HepG2 (cell line): ENCODE results near the gene FBXO11. TPM values are rescaled to one million over a fixed set of nuclear protein-coding genes. Genes with fewer than 3 reads are reported as not detected.

ENCODE experiments used
- CHD4 ChIP-seq: fragments of 200-600 bp; sonication (generic); IDR thresholded peaks from 2 replicates; pipeline ENCODE4 v1.7.0; 2017; ENCODE audit warnings: mild to moderate bottlenecking, low read length, borderline replicate concordance
- DZIP1 ChIP-seq: sonication (generic); formaldehyde crosslinking; IDR thresholded peaks from 2 replicates; pipeline ENCODE4 v1.5.0; 2020; ENCODE audit warnings: mild to moderate bottlenecking, missing genetic modification reagents
- E2F1 ChIP-seq: sonication (generic); formaldehyde crosslinking; IDR thresholded peaks from 2 replicates; pipeline ENCODE4 v1.5.0; 2020; ENCODE audit warnings: missing genetic modification reagents
- GMEB2 ChIP-seq: IDR thresholded peaks from 2 replicates; pipeline ENCODE4 v1.6.1; 2016; ENCODE audit warnings: missing biosample characterization, missing genetic modification reagents, low read depth
- MAZ ChIP-seq, 2 experiments: sonication (generic) in 1 of 2; formaldehyde crosslinking in 1 of 2; IDR thresholded peaks; 2 replicates each; pipeline versions ENCODE4 v1.5.0 to v1.6.1; 2012 to 2020; ENCODE audit warnings: low read depth in 2 of 2, mild to moderate bottlenecking in 2 of 2, borderline replicate concordance in 1 of 2, improper control_type of control experiment in 1 of 2, low read length in 1 of 2, missing genetic modification reagents in 1 of 2, moderate library complexity in 1 of 2
- MIER2 ChIP-seq: IDR thresholded peaks from 2 replicates; pipeline ENCODE4 v1.6.1; 2016; ENCODE audit warnings: missing biosample characterization, missing genetic modification reagents
- MXI1 ChIP-seq: IDR thresholded peaks from 3 replicates; pipeline ENCODE4 v1.6.1; 2012; ENCODE audit warnings: low read depth, low read length, inconsistent platforms, borderline replicate concordance
- NONO ChIP-seq, 2 experiments: fragments of 450-650 bp in 1 of 2; sonication (generic) in 1 of 2; formaldehyde crosslinking in 1 of 2; IDR thresholded peaks in 1 of 2; conservative IDR thresholded peaks in 1 of 2; 2 replicates each; pipeline versions ENCODE4 v1.6.1 to v1.8.0; 2017 to 2022; ENCODE audit warnings: mild to moderate bottlenecking in 1 of 2, missing genetic modification reagents in 1 of 2, moderate library complexity in 1 of 2
- PBX2 ChIP-seq: IDR thresholded peaks from 2 replicates; pipeline ENCODE4 v1.6.1; 2016; ENCODE audit warnings: control low read depth
- REL ChIP-seq: sonication (generic); formaldehyde crosslinking; conservative IDR thresholded peaks from 2 replicates; pipeline ENCODE4 v1.8.0; 2022; ENCODE audit warnings: mild to moderate bottlenecking, missing genetic modification reagents, moderate library complexity
- RXRA ChIP-seq: sonication (generic); formaldehyde crosslinking; IDR thresholded peaks from 2 replicates; pipeline ENCODE4 v1.5.1; 2020; ENCODE audit warnings: missing genetic modification reagents
- ZBTB4 ChIP-seq: sonication (generic); formaldehyde crosslinking; IDR thresholded peaks from 2 replicates; pipeline ENCODE4 v1.4.0; 2020; ENCODE audit warnings: missing genetic modification reagents, mild to moderate bottlenecking, borderline replicate concordance
- ZNF343 ChIP-seq: sonication (generic); formaldehyde crosslinking; IDR thresholded peaks from 2 replicates; pipeline ENCODE4 v1.4.0; 2020; ENCODE audit warnings: mild to moderate bottlenecking, missing genetic modification reagents
- ZNF589 ChIP-seq: sonication (generic); formaldehyde crosslinking; conservative IDR thresholded peaks from 2 replicates; pipeline ENCODE4 v1.8.0; 2022; ENCODE audit warnings: mild to moderate bottlenecking, moderate library complexity, missing genetic modification reagents
- ZNF816 ChIP-seq: sonication (generic); formaldehyde crosslinking; IDR thresholded peaks from 2 replicates; pipeline ENCODE4 v1.8.0; 2022; ENCODE audit warnings: missing genetic modification reagents, mild to moderate bottlenecking, borderline replicate concordance
- polyA plus RNA-seq, 8 experiments: library from polyadenylated mRNA; depleted of rRNA in 3 of 8; stranded (reverse) in 7 of 8; unstranded in 1 of 8; fragments of >200 nt; fragmentation: Illumina TruSeq in 4 of 8; extraction: Trizol in 4 of 8; gene quantifications; 2 replicates each; pipeline versions ENCODE4 v1.2.1 to v1.2.3, GENCODE V29; 2011 to 2016; ENCODE audit warnings: low read depth in 4 of 8, missing spikeins in 1 of 8, mixed read lengths in 1 of 8; ENCODE audit not compliant: insufficient read depth in 1 of 8
- total RNA-seq, 5 experiments: library from RNA; depleted of rRNA; stranded (reverse); fragments of >200 nt; fragmentation: Illumina TruSeq; extraction: Trizol; gene quantifications; 2 replicates each; pipeline ENCODE4 v1.2.3, GENCODE V29; 2016; ENCODE audit warnings: low read depth in 1 of 5

FBXO11 gene
- total and polyA plus RNA-seq, 2 of the 13 experiments (the other 11 are each of a cell fraction or from before 2014, with no cell fraction given), result 27.9 to 47.6 TPM

GRCh38 chr2:47783486-47784351 is 122.6 kb downstream of the FBXO11 start (continued):
- no peak for TF ChIP-seq ZBTB4
- no peak for TF ChIP-seq NONO (IDR thresholded peaks at IDR 0.05)
- no peak for TF ChIP-seq NONO (CRISPR knock-in tag; conservative IDR thresholded peaks at IDR 0.05)
- TF ChIP-seq MXI1, result peak; percentile 30; the same call in 1 of the 3 replicates
- TF ChIP-seq E2F1 (CRISPR knock-in tag), result no peak
- no peak for TF ChIP-seq RXRA (CRISPR knock-in tag)
- TF ChIP-seq DZIP1 (CRISPR knock-in tag), result no peak
- TF ChIP-seq GMEB2, result no peak
- TF ChIP-seq ZNF343 (CRISPR knock-in tag), result 0 out of 2 replicates have a peak, but pooled peaks have one; percentile 62
- TF ChIP-seq CHD4, result no peak
- TF ChIP-seq PBX2 (CRISPR knock-in tag), result no peak
- TF ChIP-seq ZNF589 (CRISPR knock-in tag), result no peak; the same call in 1 of the 2 replicates
- TF ChIP-seq ZNF816 (CRISPR knock-in tag), result no peak
- no peak for TF ChIP-seq MIER2 (CRISPR knock-in tag)
- TF ChIP-seq MAZ (IDR thresholded peaks at IDR 0.05; ENCODE audit: borderline replicate concordance, low read depth, low read length), result peak; percentile 8; the same call in 1 of the 2 replicates
- no peak for TF ChIP-seq MAZ (CRISPR knock-in tag; IDR thresholded peaks at IDR 0.05; ENCODE audit: low read depth)
- no peak for TF ChIP-seq REL
